GM23338 (cell line): ENCODE measurements around the gene GPC5.

Experiments
- CTCF ChIP-seq, 2 experiments: fragments of 200-600 bp in 1 of 2; sonication (generic) in 1 of 2; conservative IDR thresholded peaks; 2 replicates each; pipeline versions ENCODE4 v1.5.1 to v1.6.1; 2016 to 2017; ENCODE audit warnings: antibody characterized with exemption in 2 of 2, low read depth in 2 of 2, mild to moderate bottlenecking in 2 of 2, moderate library complexity in 1 of 2
- EZH2 ChIP-seq: fragments of 200-600 bp; sonication (generic); IDR thresholded peaks from one replicate; pipeline ENCODE4 v1.8.0; 2017; ENCODE audit warnings: antibody characterized with exemption, mild to moderate bottlenecking, low read depth; ENCODE audit not compliant: unreplicated experiment
- POLR2AphosphoS5 ChIP-seq: IDR thresholded peaks from 2 replicates; pipeline ENCODE4 v1.6.1; 2016; ENCODE audit warnings: antibody characterized with exemption, low read depth

GRCh38 chr13:92187378-92187989, 789.1 kb downstream of the GPC5 start:
- TF ChIP-seq CTCF (conservative IDR thresholded peaks at IDR 0.05; ENCODE audit: low read depth in 2 of 2): peak; percentile 88 to 99
- no peak for TF ChIP-seq POLR2AphosphoS5
- TF ChIP-seq EZH2: no peak
